NB4 (cell line): ENCODE measurements around the gene KCNJ14.

Source experiments
- DNase-seq: peaks from one replicate; pipeline ENCODE4 v3.0.0; 2010; ENCODE audit warnings: low read depth
- H3K4me3 ChIP-seq: one replicate; pipeline ENCODE4 v1.5.1; 2011; ENCODE audit warnings: mild to moderate bottlenecking, low read depth, low read length, moderate library complexity
- MYC ChIP-seq: IDR thresholded peaks from 2 replicates; pipeline ENCODE4 v1.6.1; 2011; ENCODE audit warnings: low read depth, low read length
- POLR2A ChIP-seq: IDR thresholded peaks from 2 replicates; pipeline ENCODE4 v1.6.1; 2011; ENCODE audit warnings: mild to moderate bottlenecking; ENCODE audit not compliant: insufficient read length; ENCODE audit errors: extremely low read depth
- TF ChIP-seq, protein P1 (sequence below): IDR thresholded peaks from one replicate; pipeline ENCODE4 v1.5.1; 2012; ENCODE audit warnings: low read depth, low read length
- TF ChIP-seq, protein P2 (sequence below): IDR thresholded peaks from 2 replicates; pipeline ENCODE4 v1.6.1; 2011; ENCODE audit warnings: low read depth, low read length

The KCNJ14 gene

DNA sequence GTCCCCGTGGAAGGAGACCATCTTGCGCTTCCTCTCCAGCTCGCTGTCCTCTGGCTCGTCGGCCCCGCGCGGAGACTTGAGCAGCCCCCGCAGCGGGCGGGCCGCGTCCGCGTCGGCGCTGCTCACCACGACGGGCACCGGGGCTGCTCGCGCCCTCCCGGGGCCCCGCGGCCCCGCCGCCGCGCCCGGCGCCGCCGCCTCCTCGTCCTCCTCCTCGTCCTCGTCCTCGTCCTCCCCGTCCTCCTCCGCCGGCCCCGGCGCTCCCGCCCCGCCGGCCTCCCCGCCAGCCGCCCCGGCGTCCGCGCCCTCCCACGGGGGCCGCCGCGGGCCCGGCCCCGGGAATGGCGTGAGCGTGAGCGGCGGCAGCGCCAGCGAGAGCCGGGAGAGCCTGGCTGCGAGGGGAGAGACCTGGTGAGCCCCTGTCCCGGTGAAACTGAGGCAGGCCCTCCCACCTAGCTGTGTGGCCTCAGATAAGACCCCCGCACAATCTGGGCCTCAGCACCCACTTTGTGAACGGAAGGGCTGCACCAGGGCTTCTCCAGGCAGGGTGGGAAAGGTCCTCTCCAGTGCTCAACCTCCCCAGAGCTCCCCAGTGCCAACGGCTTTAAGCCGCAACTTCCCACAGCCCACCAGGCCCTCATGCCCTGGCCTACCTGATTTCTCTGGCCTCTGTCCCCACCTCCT lies 38.5 kb downstream of the KCNJ14 start:
- TF ChIP-seq, protein P1, sequence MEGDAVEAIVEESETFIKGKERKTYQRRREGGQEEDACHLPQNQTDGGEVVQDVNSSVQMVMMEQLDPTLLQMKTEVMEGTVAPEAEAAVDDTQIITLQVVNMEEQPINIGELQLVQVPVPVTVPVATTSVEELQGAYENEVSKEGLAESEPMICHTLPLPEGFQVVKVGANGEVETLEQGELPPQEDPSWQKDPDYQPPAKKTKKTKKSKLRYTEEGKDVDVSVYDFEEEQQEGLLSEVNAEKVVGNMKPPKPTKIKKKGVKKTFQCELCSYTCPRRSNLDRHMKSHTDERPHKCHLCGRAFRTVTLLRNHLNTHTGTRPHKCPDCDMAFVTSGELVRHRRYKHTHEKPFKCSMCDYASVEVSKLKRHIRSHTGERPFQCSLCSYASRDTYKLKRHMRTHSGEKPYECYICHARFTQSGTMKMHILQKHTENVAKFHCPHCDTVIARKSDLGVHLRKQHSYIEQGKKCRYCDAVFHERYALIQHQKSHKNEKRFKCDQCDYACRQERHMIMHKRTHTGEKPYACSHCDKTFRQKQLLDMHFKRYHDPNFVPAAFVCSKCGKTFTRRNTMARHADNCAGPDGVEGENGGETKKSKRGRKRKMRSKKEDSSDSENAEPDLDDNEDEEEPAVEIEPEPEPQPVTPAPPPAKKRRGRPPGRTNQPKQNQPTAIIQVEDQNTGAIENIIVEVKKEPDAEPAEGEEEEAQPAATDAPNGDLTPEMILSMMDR = no peak
- TF ChIP-seq MYC = no peak
- TF ChIP-seq, protein P2, sequence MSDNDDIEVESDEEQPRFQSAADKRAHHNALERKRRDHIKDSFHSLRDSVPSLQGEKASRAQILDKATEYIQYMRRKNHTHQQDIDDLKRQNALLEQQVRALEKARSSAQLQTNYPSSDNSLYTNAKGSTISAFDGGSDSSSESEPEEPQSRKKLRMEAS = no peak
- no peak for TF ChIP-seq POLR2A
- DNase-seq = no peak
- H3K4me3 ChIP-seq = peak overlapping the region; percentile 38

DNA sequence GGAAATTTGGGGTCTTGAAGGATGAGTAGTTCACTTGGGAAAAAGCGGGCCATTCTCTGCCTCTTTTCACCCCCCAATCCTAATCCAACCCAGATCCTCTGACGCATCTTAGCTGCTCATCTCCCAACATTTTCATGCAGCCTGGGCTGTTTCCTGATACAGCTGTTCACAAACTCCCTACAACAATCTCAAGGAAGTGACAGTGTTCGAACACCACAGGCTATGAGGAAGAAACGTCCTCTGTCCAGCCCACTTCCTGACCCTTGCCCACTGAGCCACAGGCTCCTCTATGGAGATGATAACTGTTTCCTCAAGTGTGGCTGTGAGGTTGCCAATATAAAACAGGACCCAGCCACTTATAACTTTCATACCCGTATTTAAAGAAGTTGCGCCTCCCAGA lies 40.0 kb downstream of the KCNJ14 start:
- H3K4me3 ChIP-seq = no peak overlapping the region
- TF ChIP-seq MYC (peak; percentile 57; the same call in 1 of the 2 replicates), POLR2A (no peak)
- TF ChIP-seq, protein P2 = 0 out of 2 replicates have a peak, but pooled peaks have one; percentile 26
- TF ChIP-seq, protein P1 = no peak
- peak; percentile 82 for DNase-seq

DNA sequence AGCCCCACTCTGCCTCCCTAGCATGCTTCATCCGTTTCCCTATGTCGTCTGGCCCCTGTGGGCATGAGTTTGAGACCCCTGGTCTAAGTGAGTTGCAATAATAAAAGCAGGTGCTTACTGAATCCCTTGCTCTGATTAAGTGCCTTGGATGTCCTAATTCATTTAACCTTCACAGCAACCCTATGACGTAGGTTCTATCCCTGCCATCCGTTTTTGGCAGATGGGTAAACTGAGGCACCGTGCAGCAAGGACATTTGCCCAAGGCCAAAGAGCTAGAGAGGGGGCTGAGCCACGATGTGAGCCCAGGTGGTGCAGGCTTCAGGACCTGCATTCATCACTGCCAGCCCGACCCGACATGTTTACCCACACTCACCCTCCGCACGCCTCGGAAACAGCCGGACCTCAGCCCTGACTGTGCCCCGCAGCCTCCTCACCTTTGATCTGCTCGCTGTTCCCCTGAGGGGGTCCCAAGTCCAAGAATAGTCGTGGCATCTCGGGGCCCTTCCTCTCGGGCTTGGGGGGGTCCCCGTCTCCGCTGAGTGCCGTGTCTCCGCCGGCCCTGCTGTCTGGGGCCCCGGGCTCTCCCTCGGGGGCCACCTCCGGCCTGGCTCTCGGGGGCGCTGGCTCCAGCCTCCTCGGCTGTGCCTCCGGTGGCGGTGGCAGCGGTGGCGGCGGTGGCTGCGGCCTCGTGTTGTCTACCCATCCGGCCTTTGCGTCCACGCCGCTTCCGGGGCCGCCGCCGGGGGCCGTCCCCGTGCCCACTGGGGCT lies 41.8 kb downstream of the KCNJ14 start:
- no peak overlapping the region for H3K4me3 ChIP-seq
- TF ChIP-seq, protein P1 = no peak
- TF ChIP-seq, protein P2 = no peak
- TF ChIP-seq POLR2A (no peak), MYC (no peak)

DNA sequence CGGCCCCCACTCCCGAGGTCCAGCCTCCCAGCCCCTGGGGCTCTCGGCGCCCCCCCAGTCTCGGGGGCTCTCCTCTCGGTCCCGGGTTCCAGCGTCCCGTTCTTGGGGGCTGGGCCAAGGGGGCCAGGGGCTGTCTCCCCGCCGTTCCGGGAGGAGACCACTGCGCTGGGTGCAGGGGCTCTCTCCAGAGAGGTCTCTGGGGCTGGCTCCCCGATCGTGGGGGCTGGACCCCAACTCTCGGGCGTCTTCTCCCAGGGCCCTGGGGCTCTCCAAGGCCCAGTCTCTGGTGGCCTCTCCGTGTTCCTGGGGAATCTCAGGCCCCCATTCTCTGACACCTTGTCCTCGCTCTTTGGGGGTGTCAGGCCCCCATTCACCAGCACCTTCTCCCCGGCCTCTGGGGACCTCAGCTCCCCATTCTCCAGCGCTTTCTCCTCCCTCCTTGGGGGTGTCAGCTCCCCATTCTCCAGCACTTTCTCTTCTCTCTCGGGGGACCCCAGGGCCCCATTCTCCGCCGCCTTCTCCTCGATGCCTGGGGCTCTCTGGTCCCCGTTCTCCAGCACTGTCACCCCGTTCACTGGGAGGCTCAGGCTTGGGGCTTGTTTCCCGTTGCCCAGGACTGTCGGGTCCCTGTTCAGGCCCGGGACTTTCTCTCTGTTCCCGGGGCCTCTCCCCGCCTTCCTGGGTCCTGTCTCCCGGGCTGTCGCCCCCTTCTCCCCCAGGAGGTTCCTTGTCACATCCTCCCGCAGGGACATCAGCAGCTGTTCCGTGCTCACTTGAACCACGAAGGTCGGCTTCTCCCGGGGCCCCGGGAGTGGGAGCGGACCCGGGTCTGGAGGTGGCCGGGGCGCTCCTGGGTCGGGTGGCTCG lies 42.6 kb downstream of the KCNJ14 start:
- no peak overlapping the region for H3K4me3 ChIP-seq
- no peak for DNase-seq

More for the DNA sequence above, 41.8 kb downstream of the KCNJ14 start:
- no peak for DNase-seq

More for the DNA sequence above, 42.6 kb downstream of the KCNJ14 start:
- TF ChIP-seq POLR2A = no peak
- TF ChIP-seq MYC = no peak
- TF ChIP-seq, protein P2 = no peak
- TF ChIP-seq, protein P1 = no peak
